Spleen (tissue), 7 donors: ENCODE results near the gene PCBP3.

Experiments used
- CTCF ChIP-seq, 11 experiments: fragments of 200-600 bp in 7 of 11; fragments of 450-650 bp in 4 of 11; sonication (generic) in 4 of 11; IDR thresholded peaks in 8 of 11; conservative IDR thresholded peaks in 3 of 11; 1 replicate in 7 of 11; 2 replicates in 4 of 11; pipeline versions ENCODE4 v1.4.0 to v1.8.0; 2016 to 2021; ENCODE audit warnings: antibody characterized with exemption in 11 of 11, inconsistent platforms in 4 of 11, mild to moderate bottlenecking in 1 of 11
- POLR2A ChIP-seq, 3 donors: fragments of 450-650 bp; IDR thresholded peaks; one replicate each; pipeline ENCODE4 v1.5.1; 2017; ENCODE audit warnings: antibody characterized with exemption in 3 of 3, mild to moderate bottlenecking in 1 of 3
- POLR2AphosphoS5 ChIP-seq, 3 donors: sonication (generic); formaldehyde crosslinking; IDR thresholded peaks; one replicate each; pipeline ENCODE4 v1.5.1; 2017; ENCODE audit warnings: antibody characterized with exemption in 3 of 3
- donor health status: DM: no; HTN: no; CAD: no; lungs with moderate emphysema.
- donor health status: DM: no; HTN: no; CAD: no.
- donor health status: DM: no; HTN: no; CAD: no.

GRCh38 chr21:45595574-45596295, 47.8 kb upstream of the PCBP3 start:
- TF ChIP-seq POLR2A (IDR thresholded peaks at IDR 0.05) (no peak), CTCF (IDR thresholded peaks at IDR 0.05 in 8 of 11, conservative IDR thresholded peaks at IDR 0.05 in 3 of 11) (no peak), POLR2AphosphoS5 (IDR thresholded peaks at IDR 0.05) (no peak)
